ENCODE data around the gene CDH26.
"Not testable (repeated sequence)": the region's sequence is repeated elsewhere in the genome, so short reads cannot be mapped to it uniquely, and the experiment has no call there.

CDH26 gene

DNA sequence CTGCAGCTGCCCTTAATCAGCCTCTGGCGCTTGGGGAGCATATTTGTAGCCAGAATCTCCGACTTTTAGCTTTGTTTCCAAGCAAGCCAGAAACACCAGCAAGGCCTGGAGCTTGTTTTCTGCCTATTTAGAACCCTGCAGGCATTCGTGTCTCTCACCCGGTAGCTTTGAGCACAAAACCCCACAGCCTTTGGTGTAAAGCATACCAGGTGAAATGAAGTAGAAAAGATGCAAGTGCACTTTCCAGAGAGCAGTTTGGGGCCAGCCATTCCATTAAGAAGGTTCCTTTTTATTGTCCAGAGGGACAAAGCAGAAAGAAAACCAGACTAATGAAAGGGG, 17.3 kb upstream of the CDH26 start:
- no peak for DNase-seq (ENCODE audit: low read depth)

GRCh38 chr20:59942245-59942644, 16.0 kb upstream of the CDH26 start:
- DNase-seq (ENCODE audit: low read depth), result no peak

DNA sequence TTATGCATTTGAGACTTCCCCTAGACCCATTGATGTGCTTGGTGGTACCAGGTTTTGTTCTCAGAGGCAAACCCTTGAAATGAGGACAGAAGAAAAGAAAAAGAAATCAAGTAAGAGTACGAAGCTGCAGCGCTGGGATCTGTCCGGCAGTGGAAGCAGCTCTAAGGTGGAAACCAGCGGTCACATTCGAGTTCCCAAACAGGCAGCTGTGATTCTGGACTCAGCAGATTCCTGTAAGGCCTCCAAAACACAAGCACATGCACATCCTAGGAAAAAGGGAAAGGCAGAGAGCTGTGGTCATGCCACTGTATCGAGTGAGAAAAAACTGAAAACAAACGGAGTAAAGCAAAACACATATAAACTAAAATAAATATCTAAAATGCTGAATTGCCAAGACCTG, 13.5 kb upstream of the CDH26 start:
- no peak for DNase-seq (ENCODE audit: low read depth)

DNA sequence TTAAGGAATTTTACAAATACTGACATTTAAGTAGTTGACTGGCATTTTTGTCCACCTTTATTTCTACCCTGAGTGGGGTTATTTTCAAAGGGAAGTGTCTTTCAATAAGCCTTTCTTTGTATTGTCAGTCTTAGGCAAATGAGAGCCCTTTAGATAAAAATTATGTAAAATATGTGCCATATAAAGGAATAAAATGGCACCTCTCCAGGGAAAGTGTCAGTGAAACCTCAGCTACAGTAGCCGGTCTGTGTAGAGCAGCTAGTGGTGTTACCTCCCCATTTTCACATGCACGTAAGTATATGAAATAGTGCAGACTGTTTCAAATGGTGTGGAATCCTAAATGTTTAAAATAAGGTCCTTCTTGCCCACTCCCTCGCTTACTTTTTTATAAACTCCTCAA, 13.0 kb upstream of the CDH26 start:
- DNase-seq (ENCODE audit: low read depth), result no peak

GRCh38 chr20:59945731-59946130, 12.5 kb upstream of the CDH26 start:
- DNase-seq (ENCODE audit: low read depth), result no peak

DNA sequence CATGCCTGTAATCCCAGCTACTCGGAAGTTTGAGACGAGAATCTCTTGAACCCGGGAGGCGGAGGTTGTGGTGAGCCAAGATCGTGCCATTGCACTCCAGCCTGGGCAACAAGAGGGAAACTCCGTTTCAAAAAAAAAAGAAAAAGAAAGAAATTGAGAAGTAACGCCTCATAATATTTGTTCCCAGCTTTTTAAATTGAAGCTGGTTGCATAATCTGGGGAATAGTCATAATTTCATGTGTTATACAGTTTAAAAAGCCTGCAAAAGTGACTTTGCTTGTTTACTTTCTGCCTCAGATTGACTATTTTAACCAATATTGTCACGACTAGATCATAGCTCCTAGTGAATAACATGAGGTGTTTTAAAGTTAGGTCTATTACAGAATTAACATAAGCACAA, 10.8 kb upstream of the CDH26 start:
- DNase-seq (ENCODE audit: low read depth), result no peak

- no peak for DNase-seq (ENCODE audit: low read depth)
These were observed 10.0 kb upstream of the CDH26 start for GRCh38 chr20:59948212-59948611.

- no peak for DNase-seq (ENCODE audit: low read depth)
These were observed 9.1 kb upstream of the CDH26 start for GRCh38 chr20:59948828-59949720.

GRCh38 chr20:59949911-59950310, 8.3 kb upstream of the CDH26 start:
- DNase-seq (ENCODE audit: low read depth), result no peak

GRCh38 chr20:59954718-59955117, 3.5 kb upstream of the CDH26 start:
- no peak for DNase-seq (ENCODE audit: low read depth)

GRCh38 chr20:59955131-59955796, 3.0 kb upstream of the CDH26 start:
- no peak for DNase-seq (ENCODE audit: low read depth)

DNA sequence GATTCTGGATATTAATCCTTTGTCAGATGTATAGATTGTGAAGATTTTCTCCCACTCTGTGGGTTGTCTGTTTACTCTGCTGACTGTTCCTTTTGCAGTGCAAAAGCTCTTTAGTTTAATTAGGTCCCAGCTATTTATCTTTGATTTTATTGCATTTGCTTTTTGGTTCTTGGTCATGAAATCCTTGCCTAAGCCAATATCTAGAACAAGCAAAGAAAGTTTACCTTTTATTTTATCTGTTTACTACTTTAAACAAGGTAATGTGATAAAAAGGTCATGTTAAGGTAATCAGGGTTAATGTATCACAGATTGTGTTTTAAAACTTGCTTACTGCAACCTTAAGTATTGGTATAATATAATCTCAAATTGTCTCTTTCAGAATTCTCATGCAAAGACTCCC, 655 bp upstream of the CDH26 start:
- not testable (repeated sequence) for DNase-seq (ENCODE audit: low read depth)

DNA sequence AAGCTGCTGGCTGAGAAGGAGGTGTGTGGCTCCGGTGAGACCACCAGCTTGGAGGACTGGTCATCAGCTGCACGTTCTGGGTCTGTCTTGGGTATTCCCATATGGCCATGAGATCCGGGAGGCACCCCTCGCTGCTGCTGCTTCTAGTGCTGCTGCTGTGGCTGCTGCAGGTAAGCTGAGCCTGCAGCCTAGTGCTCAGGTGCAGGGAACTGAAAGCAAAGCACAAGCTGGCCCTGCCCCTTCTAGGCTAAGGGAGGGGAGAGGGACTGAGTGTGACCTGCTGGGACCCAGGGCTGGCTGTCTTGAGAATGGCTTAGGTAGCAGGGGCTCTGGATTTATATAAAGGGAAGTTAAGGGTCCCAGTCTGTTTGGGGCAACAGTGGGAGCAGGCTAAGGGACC, 403 bp downstream of the CDH26 start:
- DNase-seq (ENCODE audit: low read depth), result no peak

- DNase-seq (ENCODE audit: low read depth), result no peak
These were observed 3.2 kb downstream of the CDH26 start for GRCh38 chr20:59961423-59961822.

DNA sequence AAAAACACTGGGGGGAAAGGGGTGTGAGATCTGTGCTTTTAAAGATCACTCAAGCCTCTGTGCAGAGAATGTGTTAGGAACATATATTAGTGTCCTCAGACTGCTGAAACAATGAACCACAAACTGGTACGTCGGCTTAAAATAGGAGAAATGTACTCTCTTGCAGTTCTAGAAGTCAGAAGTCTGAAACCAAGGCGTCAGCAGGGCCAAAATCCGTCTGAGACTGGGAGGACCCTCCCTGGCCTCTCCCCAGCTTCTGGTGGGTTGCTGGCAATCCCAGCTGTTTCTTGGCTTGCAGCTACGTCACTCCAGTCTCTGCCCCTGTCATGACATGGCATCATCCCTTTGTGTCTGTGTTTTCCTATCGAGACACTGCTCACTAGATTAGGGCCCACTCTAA, 3.9 kb downstream of the CDH26 start:
- DNase-seq (ENCODE audit: low read depth), result no peak

- DNase-seq (ENCODE audit: low read depth), result no peak
These were observed 8.2 kb downstream of the CDH26 start for GRCh38 chr20:59966428-59966827.

- no peak for DNase-seq (ENCODE audit: low read depth)
These were observed 13.2 kb downstream of the CDH26 start for GRCh38 chr20:59971428-59971827.

GRCh38 chr20:59972037-59972801, 14.0 kb downstream of the CDH26 start:
- DNase-seq (ENCODE audit: low read depth), result no peak

GRCh38 chr20:59976156-59976782, 18.0 kb downstream of the CDH26 start:
- DNase-seq (ENCODE audit: low read depth), result no peak

DNA sequence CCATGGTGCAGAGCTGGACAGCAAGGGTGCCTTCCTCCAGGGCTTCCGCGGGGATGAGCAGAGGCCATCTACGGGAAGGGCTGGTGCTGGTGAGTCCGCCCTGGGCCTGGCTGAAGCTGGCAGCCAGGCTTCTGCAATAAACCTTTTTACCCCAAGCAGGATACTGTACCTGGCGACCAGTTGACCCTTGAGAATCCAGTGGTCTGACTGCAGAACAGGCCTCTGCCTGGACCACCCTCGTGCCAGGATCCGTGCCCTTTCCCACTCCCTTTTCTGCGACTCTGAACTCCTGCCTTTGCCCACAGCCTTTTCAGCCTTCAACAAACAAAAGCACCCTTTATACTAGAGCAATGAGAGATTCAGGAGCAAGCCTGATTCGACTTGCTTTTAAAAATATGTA, 18.9 kb downstream of the CDH26 start:
- no peak for DNase-seq (ENCODE audit: low read depth)

DNA sequence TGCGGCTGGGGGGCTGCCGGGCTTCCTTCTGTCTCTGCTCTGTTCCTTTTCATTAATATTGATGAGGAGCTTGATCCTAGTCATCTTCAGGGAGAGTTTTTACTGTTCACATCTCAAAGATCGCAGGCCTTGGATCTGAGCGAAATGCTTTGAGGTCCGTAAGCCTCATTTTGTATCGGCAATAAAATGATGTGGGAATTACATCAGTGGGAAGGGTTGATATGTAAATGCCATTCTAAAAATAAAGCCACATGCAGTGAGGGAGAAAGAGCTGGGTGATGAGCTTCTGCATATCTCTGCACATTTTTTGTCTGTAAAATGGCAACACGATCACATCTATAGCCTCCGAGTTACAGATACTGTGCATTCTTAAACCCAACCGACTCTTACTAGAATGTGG, 24.9 kb downstream of the CDH26 start:
- no peak for DNase-seq (ENCODE audit: low read depth)

GRCh38 chr20:59984541-59984940, 26.3 kb downstream of the CDH26 start:
- DNase-seq (ENCODE audit: low read depth), result no peak

- no peak for DNase-seq (ENCODE audit: low read depth)
These were observed 26.9 kb downstream of the CDH26 start for GRCh38 chr20:59985164-59985563.

All from stimulated activated CD8-positive, alpha-beta memory T cell treated with anti-CD3 and anti-CD28 coated beads, Interleukin-15, amount 100 ng/mL, for 1 hour (primary cell).